ENCODE data around the gene TSPO2. TPM values are rescaled to one million over a fixed set of nuclear protein-coding genes. Genes with fewer than 3 reads are reported as not detected.

The TSPO2 gene
- total RNA-seq, 6 experiments from 2014 or later, result not detected

DNA sequence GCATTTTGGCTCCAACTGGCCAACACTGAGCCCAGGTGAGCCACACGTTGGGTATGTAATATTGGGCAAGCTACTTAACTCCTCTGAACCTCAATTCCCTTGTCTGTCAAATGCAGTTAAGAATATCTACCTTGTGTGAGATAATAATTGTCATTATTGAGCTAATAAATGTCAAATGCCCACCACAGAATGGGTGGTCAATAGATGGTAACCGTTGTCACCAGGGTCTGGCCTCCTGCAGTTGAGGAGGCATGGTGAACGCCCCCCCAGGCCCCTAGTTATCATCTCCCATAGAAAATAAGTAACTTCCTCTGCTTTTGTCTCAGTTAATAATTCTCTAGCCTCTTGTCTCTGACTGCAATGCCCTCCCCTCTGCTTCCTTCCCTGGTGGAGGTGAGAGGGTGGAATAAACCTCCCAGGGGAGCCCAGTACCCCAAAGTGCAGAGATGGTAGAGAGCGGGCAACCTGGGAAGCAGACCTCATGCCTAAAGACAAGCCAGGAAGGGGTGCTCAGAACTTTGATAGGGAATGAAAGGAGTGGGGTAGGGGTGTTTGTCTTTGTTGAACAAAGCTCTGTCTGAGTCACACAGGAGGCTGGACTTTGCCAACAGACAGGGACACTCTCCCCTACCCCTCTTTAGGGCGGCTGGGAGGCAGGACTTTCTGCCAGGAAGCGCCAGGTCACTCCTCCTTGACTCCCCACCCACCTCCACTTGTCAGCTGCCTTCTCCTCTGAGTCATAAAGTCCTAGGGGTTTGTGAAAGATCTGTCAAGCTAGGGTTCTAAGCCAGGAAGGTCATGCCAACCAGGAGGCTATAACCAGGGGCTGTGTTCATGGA is 1.9 kb upstream of the TSPO2 start:
- H3K4me1 Mint-ChIP-seq (ENCODE audit: low read depth), result peaks cover 18% of the 10 kb centered on the region
- H3K27me3 Mint-ChIP-seq (ENCODE audit: insufficient read depth), result peaks cover 17% of the 10 kb centered on the region
- no peaks in the 10 kb centered on the region for H3K36me3 Mint-ChIP-seq (ENCODE audit: low read depth)
- no peak overlapping the region for H3K4me3 Mint-ChIP-seq
- DNase-seq, result no peak
- no peaks in the 10 kb centered on the region for H3K9me3 Mint-ChIP-seq
- no peak overlapping the region for H3K27ac Mint-ChIP-seq
- TF ChIP-seq, protein P1, sequence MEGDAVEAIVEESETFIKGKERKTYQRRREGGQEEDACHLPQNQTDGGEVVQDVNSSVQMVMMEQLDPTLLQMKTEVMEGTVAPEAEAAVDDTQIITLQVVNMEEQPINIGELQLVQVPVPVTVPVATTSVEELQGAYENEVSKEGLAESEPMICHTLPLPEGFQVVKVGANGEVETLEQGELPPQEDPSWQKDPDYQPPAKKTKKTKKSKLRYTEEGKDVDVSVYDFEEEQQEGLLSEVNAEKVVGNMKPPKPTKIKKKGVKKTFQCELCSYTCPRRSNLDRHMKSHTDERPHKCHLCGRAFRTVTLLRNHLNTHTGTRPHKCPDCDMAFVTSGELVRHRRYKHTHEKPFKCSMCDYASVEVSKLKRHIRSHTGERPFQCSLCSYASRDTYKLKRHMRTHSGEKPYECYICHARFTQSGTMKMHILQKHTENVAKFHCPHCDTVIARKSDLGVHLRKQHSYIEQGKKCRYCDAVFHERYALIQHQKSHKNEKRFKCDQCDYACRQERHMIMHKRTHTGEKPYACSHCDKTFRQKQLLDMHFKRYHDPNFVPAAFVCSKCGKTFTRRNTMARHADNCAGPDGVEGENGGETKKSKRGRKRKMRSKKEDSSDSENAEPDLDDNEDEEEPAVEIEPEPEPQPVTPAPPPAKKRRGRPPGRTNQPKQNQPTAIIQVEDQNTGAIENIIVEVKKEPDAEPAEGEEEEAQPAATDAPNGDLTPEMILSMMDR (IDR thresholded peaks at IDR 0.05), result no peak

GRCh38 chr6:41040940-41041536 is 1.2 kb upstream of the TSPO2 start:
- Mint-ChIP-seq H3K4me3 (no peak overlapping the region), H3K9me3 (no peaks in the 10 kb centered on the region), H3K27ac (no peak overlapping the region), H3K36me3 (ENCODE audit: low read depth) (no peaks in the 10 kb centered on the region), H3K4me1 (ENCODE audit: low read depth) (peaks cover 18% of the 10 kb centered on the region), H3K27me3 (ENCODE audit: insufficient read depth) (peaks cover 17% of the 10 kb centered on the region)
- no peak for DNase-seq
- TF ChIP-seq, protein P1 (IDR thresholded peaks at IDR 0.05), result no peak

DNA sequence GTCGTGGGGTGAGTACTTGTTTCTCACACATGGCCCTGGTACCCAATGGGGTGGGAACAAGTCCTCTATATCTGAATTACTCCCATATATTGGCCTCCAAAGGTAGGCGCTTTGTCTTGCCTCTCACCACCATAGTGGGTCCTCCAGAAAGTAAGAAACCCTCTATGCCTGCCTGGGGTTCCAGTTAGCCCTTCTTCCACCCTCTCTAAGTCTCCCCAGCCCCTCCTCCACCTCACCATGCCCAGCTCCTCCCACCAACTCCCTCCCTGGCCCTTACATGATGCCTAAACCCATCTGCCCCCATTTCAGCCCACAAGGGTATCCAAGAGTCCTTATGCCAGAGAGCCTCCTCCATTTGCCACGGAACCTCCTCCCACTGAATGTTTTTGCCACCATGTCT is 884 bp downstream of the TSPO2 start:
- H3K27ac Mint-ChIP-seq, result no peak overlapping the region
- DNase-seq, result no peak
- TF ChIP-seq, protein P1 (IDR thresholded peaks at IDR 0.05), result no peak
- no peak overlapping the region for H3K4me3 Mint-ChIP-seq
- no peaks in the 10 kb centered on the region for H3K36me3 Mint-ChIP-seq (ENCODE audit: low read depth)
- H3K27me3 Mint-ChIP-seq (ENCODE audit: insufficient read depth), result peaks cover 17% of the 10 kb centered on the region
- H3K4me1 Mint-ChIP-seq (ENCODE audit: low read depth), result peaks cover 18% of the 10 kb centered on the region
- H3K9me3 Mint-ChIP-seq, result no peaks in the 10 kb centered on the region

- no peak overlapping the region for H3K4me3 Mint-ChIP-seq
Observed at GRCh38 chr6:41045664-41046063, 3.4 kb downstream of the TSPO2 start.

DNA sequence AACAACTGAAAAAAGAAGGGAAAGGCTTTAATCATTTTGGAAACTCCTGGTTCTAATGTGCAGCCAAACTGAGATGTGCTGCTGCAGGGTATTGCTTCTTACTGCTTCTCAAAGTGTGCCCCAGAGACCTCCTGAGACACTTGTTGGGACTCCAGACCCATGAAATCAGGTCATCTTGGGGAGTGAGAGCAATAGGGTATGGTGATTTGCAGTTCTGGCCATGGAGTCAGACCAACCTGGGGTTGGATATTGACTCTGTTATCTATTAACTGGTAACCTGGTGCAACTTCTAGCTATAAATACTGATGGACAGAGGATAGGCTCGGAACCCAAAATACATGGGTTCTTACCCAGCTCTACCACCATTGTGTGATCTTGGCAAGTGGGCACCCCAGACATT is 3.8 kb downstream of the TSPO2 start:
- no peak overlapping the region for H3K27ac Mint-ChIP-seq
- H3K36me3 Mint-ChIP-seq (ENCODE audit: low read depth), result no peaks in the 10 kb centered on the region
- no peaks in the 10 kb centered on the region for H3K9me3 Mint-ChIP-seq

More at GRCh38 chr6:41045664-41046063, 3.4 kb downstream of the TSPO2 start:
- TF ChIP-seq, protein P1 (IDR thresholded peaks at IDR 0.05), result no peak
- Mint-ChIP-seq H3K27me3 (ENCODE audit: insufficient read depth) (peaks cover 25% of the 10 kb centered on the region), H3K4me1 (ENCODE audit: low read depth) (peaks cover 33% of the 10 kb centered on the region), H3K9me3 (no peaks in the 10 kb centered on the region), H3K36me3 (ENCODE audit: low read depth) (no peaks in the 10 kb centered on the region), H3K27ac (no peak overlapping the region)
- DNase-seq, result no peak

More for the DNA sequence above, 3.8 kb downstream of the TSPO2 start:
- H3K27me3 Mint-ChIP-seq (ENCODE audit: insufficient read depth), result peaks cover 25% of the 10 kb centered on the region
- DNase-seq, result no peak
- H3K4me3 Mint-ChIP-seq, result no peak overlapping the region
- H3K4me1 Mint-ChIP-seq (ENCODE audit: low read depth), result peaks cover 30% of the 10 kb centered on the region
- TF ChIP-seq, protein P1 (IDR thresholded peaks at IDR 0.05), result no peak

All from HFFc6 (cell line).